ENCODE results near the gene DDX21.
A peak's percentile ranks its signal among the peaks of the same experiment; 100 is the strongest.
"Not testable (repeated sequence)": the region's sequence is repeated elsewhere in the genome, so short reads cannot be mapped to it uniquely, and the experiment has no call there.

Gene DDX21

GRCh38 chr10:68955832-68956532 is at the start of gene DDX21:
DDX21 (plus strand) TSS chr10:68956170; CDS start chr10:68956226, 56 bp downstream.
- DNase-seq: peak; percentile 90

- DNase-seq: no peak
Measured at GRCh38 chr10:68924593-68924992, 31.4 kb upstream of the DDX21 start.

GRCh38 chr10:68925489-68925888 is 30.5 kb upstream of the DDX21 start:
- no peak for DNase-seq

GRCh38 chr10:68929157-68929556 is 26.8 kb upstream of the DDX21 start:
- not testable (repeated sequence) for DNase-seq

- DNase-seq: not testable (repeated sequence)
Measured at GRCh38 chr10:68929888-68930287, 26.1 kb upstream of the DDX21 start.

- DNase-seq: not testable (repeated sequence)
Measured at GRCh38 chr10:68932860-68933259, 23.1 kb upstream of the DDX21 start.

- no peak for DNase-seq
Measured at GRCh38 chr10:68934994-68935393, 21.0 kb upstream of the DDX21 start.

GRCh38 chr10:68938117-68938516 is 17.9 kb upstream of the DDX21 start:
- DNase-seq: no peak

- DNase-seq: no peak
Measured at GRCh38 chr10:68938884-68939283, 17.1 kb upstream of the DDX21 start.

- DNase-seq: not testable (repeated sequence)
Measured at GRCh38 chr10:68940917-68941316, 15.1 kb upstream of the DDX21 start.

GRCh38 chr10:68950598-68950997 is 5.4 kb upstream of the DDX21 start:
- DNase-seq: no peak

- no peak for DNase-seq
Measured at GRCh38 chr10:68954904-68955303, 1.1 kb upstream of the DDX21 start.

- no peak for DNase-seq
Measured at GRCh38 chr10:68955355-68955831, 577 bp upstream of the DDX21 start.

GRCh38 chr10:68957284-68957615 is 1.3 kb downstream of the DDX21 start:
- DNase-seq: no peak

- no peak for DNase-seq
Measured at GRCh38 chr10:68957654-68958053, 1.7 kb downstream of the DDX21 start.

GRCh38 chr10:68959695-68960527 is 3.9 kb downstream of the DDX21 start:
- DNase-seq: no peak

- no peak for DNase-seq
Measured at GRCh38 chr10:68963151-68963550, 7.2 kb downstream of the DDX21 start.

GRCh38 chr10:68973975-68974374 is 18.0 kb downstream of the DDX21 start:
- no peak for DNase-seq

GRCh38 chr10:68975936-68976473 is 20.0 kb downstream of the DDX21 start:
- not testable (repeated sequence) for DNase-seq

GRCh38 chr10:68979738-68980137 is 23.8 kb downstream of the DDX21 start:
- DNase-seq: not testable (repeated sequence)

GRCh38 chr10:68981074-68981473 is 25.1 kb downstream of the DDX21 start:
- DNase-seq: no peak

- DNase-seq: no peak
Measured at GRCh38 chr10:68982389-68982788, 26.4 kb downstream of the DDX21 start.

GRCh38 chr10:68987611-68988010 is 31.6 kb downstream of the DDX21 start:
- DNase-seq: no peak

Data from amniotic stem cell (primary cell).